K562 (cell line): ENCODE measurements around the gene BBX. TPM values are rescaled to one million over a fixed set of nuclear protein-coding genes. Genes with fewer than 3 reads are reported as not detected.

ENCODE experiments used
- ATAC-seq: fragments of 200-7000 bp; cut with Tn5 transposase; 3 replicates; pipeline ENCODE4 v1.9.1; 2020; ENCODE audit warnings: moderate library complexity
- BruUV-seq: library from RNA; stranded (reverse); fragments of 400-500 nt; replicated peaks from 2 replicates; lab custom pipeline; 2021; lab: Mats Ljungman, UMichigan
- CTCF ChIA-PET: fragments of 300-600 bp; formaldehyde crosslinking; extraction: SDS; loops from one replicate; lab custom pipeline; 2021; ENCODE audit warnings: low intra/inter-chr PET ratio; lab: Yijun Ruan, JAX
- POLR2A ChIA-PET: fragments of 300-600, 350-650 bp; sonication (Branson Sonifier 250); formaldehyde crosslinking; extraction: SDS; loops from one replicate; lab custom pipeline; 2021; ENCODE audit warnings: antibody characterized with exemption, inconsistent platforms; lab: Yijun Ruan, JAX
- DNase-seq, 4 experiments: peaks; one replicate each; pipeline versions ENCODE4 v3.0.0 to v3.0.0-alpha.2; 2011 to 2018; ENCODE audit warnings: low spot score in 3 of 4, mixed read lengths in 3 of 4; ENCODE audit errors: extremely low read depth in 1 of 4
- FAIRE-seq: peaks from 2 replicates; lab custom pipeline; 2011; peaks lifted over from hg19 to GRCh38; lab: Jason Lieb, UNC
- H2AFZ ChIP-seq: 2 replicates; pipeline ENCODE4 v1.6.0; 2011; ENCODE audit warnings: low read depth, low read length, control low read depth, inconsistent platforms
- H3K27ac ChIP-seq: fragments of 200-600 bp; 3 replicates; pipeline ENCODE4 v1.8.0; 2011; ENCODE audit warnings: low read depth, mild to moderate bottlenecking, control low read depth, inconsistent platforms, low read length, moderate library complexity, mixed read lengths; ENCODE audit errors: extremely low read depth
- H3K27me3 ChIP-seq, 2 experiments: fragments of 300-600 bp in 1 of 2; 2 replicates in 1 of 2; 3 replicates in 1 of 2; pipeline versions ENCODE4 v1.6.0 to v1.8.0; 2011; ENCODE audit warnings: inconsistent platforms in 2 of 2, low read length in 2 of 2, mild to moderate bottlenecking in 1 of 2, mixed read lengths in 1 of 2, moderate library complexity in 1 of 2; ENCODE audit not compliant: control insufficient read depth in 2 of 2, insufficient read depth in 2 of 2
- H3K36me3 ChIP-seq: fragments of 300-600 bp; 3 replicates; pipeline ENCODE4 v1.8.0; 2011; ENCODE audit warnings: mild to moderate bottlenecking, low read length, inconsistent platforms; ENCODE audit not compliant: control insufficient read depth, insufficient read depth
- H3K4me1 ChIP-seq, 2 experiments: fragments of 200-600 bp in 1 of 2; replicated peaks in 1 of 2; 2 replicates in 1 of 2; 3 replicates in 1 of 2; pipeline versions ENCODE4 v1.5.1 to v1.8.0; 2011; ENCODE audit warnings: inconsistent platforms in 2 of 2, low read length in 2 of 2, mild to moderate bottlenecking in 1 of 2, mixed read lengths in 1 of 2, moderate library complexity in 1 of 2; ENCODE audit not compliant: control insufficient read depth in 2 of 2, insufficient read depth in 2 of 2
- H3K4me2 ChIP-seq: 2 replicates; pipeline ENCODE4 v1.6.1; 2011; ENCODE audit warnings: low read length, control low read depth, inconsistent platforms, mixed read lengths; ENCODE audit not compliant: insufficient read depth
- H3K4me3 ChIP-seq: fragments of 200-600 bp; sonication (generic), shearing (Covaris generic); 2 replicates; pipeline ENCODE4 v1.5.1; 2016; ENCODE audit warnings: control low read depth, inconsistent platforms
- H3K79me2 ChIP-seq: fragments of 200-600 bp; 3 replicates; pipeline ENCODE4 v1.8.0; 2011; ENCODE audit warnings: low read length, inconsistent platforms; ENCODE audit not compliant: control insufficient read depth, insufficient read depth
- H3K9ac ChIP-seq, 2 experiments: 2 replicates each; pipeline versions ENCODE4 v1.6.0 to v1.6.1; 2011; ENCODE audit warnings: low read depth in 2 of 2, low read length in 2 of 2, control low read depth in 1 of 2, inconsistent platforms in 1 of 2, mild to moderate bottlenecking in 1 of 2, mixed read lengths in 1 of 2; ENCODE audit not compliant: insufficient read depth in 1 of 2
- H3K9me1 ChIP-seq: one replicate; pipeline ENCODE4 v1.6.0; 2011; ENCODE audit warnings: inconsistent platforms, mild to moderate bottlenecking, low read length, moderate library complexity; ENCODE audit not compliant: control insufficient read depth, insufficient read depth
- H3K9me3 ChIP-seq: replicated peaks from 2 replicates; pipeline ENCODE4 v1.5.1; 2011; ENCODE audit warnings: low read depth, low read length, inconsistent platforms; ENCODE audit not compliant: control insufficient read depth, insufficient read depth
- H4K20me1 ChIP-seq: replicated peaks from 2 replicates; pipeline ENCODE4 v1.6.1; 2011; ENCODE audit warnings: low read length, inconsistent platforms, mixed read lengths; ENCODE audit not compliant: control insufficient read depth, insufficient read depth
- ESRRB ChIP-seq: fragments of 250-450 bp; sonication (Bioruptor Pico); IDR thresholded peaks from 2 replicates; pipeline ENCODE4 v1.5.0; 2020; ENCODE audit warnings: mild to moderate bottlenecking, moderate library complexity, borderline replicate concordance
- PBX2 ChIP-seq, 2 experiments: IDR thresholded peaks in 1 of 2; conservative IDR thresholded peaks in 1 of 2; 2 replicates each; pipeline ENCODE4 v1.6.1; 2016; ENCODE audit warnings: low read depth in 2 of 2, mild to moderate bottlenecking in 1 of 2, missing compliant biosample characterization in 1 of 2, missing genetic modification characterization in 1 of 2, moderate library complexity in 1 of 2
- ZNF318 ChIP-seq, 2 experiments: fragments of 450-650 bp; IDR thresholded peaks; 2 replicates each; pipeline ENCODE4 v1.6.1; 2016; ENCODE audit warnings: mild to moderate bottlenecking in 2 of 2, borderline replicate concordance in 1 of 2, low read depth in 1 of 2, moderate library complexity in 1 of 2
- in situ Hi-C: fragments of 300-500 bp; cut with MboI; formaldehyde crosslinking; loops from 4 replicates; pipeline ENCODE4 v1.15.0; 2018; ENCODE audit warnings: inconsistent platforms, mixed read lengths
- intact Hi-C: fragments of 100-400 bp; cut with micrococcal nuclease; formaldehyde crosslinking; loops from 2 replicates; pipeline ENCODE4 v1.14.2; 2022
- polyA plus RNA-seq, 8 experiments: library from polyadenylated mRNA; depleted of rRNA in 4 of 8; stranded (reverse) in 5 of 8; unstranded in 3 of 8; fragments of >200 nt; fragmentation: Nextera tagmentation in 2 of 8; fragmentation: Illumina TruSeq in 1 of 8; extraction: Ambion mirVana in 2 of 8; extraction: Trizol in 1 of 8; gene quantifications; 2 replicates each; pipeline versions ENCODE4 v1.2.1 to v1.2.3, GENCODE V29; 2011 to 2014; ENCODE audit warnings: inconsistent platforms in 1 of 8, missing spikeins in 1 of 8
- total RNA-seq, 7 experiments: library from RNA; depleted of rRNA in 6 of 7; stranded (reverse); fragments of >200 nt in 6 of 7; fragmentation: Illumina TruSeq in 2 of 7; extraction: Trizol in 2 of 7; gene quantifications; 2 replicates each; pipeline versions ENCODE4 v1.2.1 to v1.2.3, GENCODE V29; 2011 to 2021; ENCODE audit warnings: low replicate concordance in 1 of 7
- TF ChIP-seq, protein P1 (sequence below), 2 experiments: fragments of 450-650 bp; conservative IDR thresholded peaks; 2 replicates each; pipeline ENCODE4 v1.6.1; 2017; ENCODE audit warnings: mild to moderate bottlenecking in 2 of 2, moderate library complexity in 2 of 2
- TF ChIP-seq, protein P2 (sequence below): fragments of 250-450 bp; sonication (Bioruptor Pico); IDR thresholded peaks from 2 replicates; pipeline ENCODE4 v1.5.0; 2020; ENCODE audit warnings: mild to moderate bottlenecking, borderline replicate concordance

The BBX gene
- total and polyA plus RNA-seq, 9 of the 15 experiments (the other 6 are each of a cell fraction or from before 2014, with no cell fraction given), result 4.9 to 19.5 (median 11.8) TPM

DNA sequence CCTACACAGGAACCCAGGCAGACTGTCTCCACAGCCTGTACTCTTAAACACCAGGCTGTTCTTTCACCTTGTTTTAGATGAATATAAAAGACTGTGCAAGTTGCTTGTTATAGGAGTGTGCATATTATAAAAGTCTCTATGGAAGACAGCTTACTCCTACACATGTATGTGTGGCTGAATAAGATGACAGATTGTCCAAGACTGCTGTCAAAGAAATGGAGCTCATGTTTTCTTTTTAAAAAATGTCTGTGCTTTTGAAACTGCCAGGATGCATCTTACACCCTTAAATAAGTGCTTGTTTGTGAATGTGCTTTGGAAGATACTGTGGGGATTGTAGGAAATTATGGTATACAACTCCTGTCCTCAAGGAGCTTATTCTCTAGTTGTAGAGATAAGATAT, 237.4 kb downstream of the BBX start:
- Histone ChIP-seq H3K36me3 (no peaks in the 10 kb centered on the region), H3K4me3 (no peak overlapping the region), H4K20me1 (no peaks in the 10 kb centered on the region), H3K27ac (no peak overlapping the region), H3K9me1 (no peaks in the 10 kb centered on the region), H3K79me2 (no peaks in the 10 kb centered on the region), H3K4me1 (no peaks in the 10 kb centered on the region), H3K27me3 (no peaks in the 10 kb centered on the region), H2AFZ (no peak overlapping the region), H3K4me2 (no peak overlapping the region), H3K9me3 (no peaks in the 10 kb centered on the region), H3K9ac (no peak overlapping the region)
- no peak for FAIRE-seq
- no TSS peak for BruUV-seq
- no peak for TF ChIP-seq PBX2 (CRISPR knock-in tag; IDR thresholded peaks at IDR 0.05; ENCODE audit: low read depth)
- no peak for TF ChIP-seq PBX2 (tag; conservative IDR thresholded peaks at IDR 0.05; ENCODE audit: low read depth)
- no peak for TF ChIP-seq ZNF318 (IDR thresholded peaks at IDR 0.05; ENCODE audit: borderline replicate concordance in 1 of 2, low read depth in 1 of 2)
- TF ChIP-seq, protein P1, sequence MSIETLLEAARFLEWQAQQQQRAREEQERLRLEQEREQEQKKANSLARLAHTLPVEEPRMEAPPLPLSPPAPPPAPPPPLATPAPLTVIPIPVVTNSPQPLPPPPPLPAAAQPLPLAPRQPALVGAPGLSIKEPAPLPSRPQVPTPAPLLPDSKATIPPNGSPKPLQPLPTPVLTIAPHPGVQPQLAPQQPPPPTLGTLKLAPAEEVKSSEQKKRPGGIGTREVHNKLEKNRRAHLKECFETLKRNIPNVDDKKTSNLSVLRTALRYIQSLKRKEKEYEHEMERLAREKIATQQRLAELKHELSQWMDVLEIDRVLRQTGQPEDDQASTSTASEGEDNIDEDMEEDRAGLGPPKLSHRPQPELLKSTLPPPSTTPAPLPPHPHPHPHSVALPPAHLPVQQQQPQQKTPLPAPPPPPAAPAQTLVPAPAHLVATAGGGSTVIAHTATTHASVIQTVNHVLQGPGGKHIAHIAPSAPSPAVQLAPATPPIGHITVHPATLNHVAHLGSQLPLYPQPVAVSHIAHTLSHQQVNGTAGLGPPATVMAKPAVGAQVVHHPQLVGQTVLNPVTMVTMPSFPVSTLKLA (conservative IDR thresholded peaks at IDR 0.05), result no peak
- TF ChIP-seq, protein P2, sequence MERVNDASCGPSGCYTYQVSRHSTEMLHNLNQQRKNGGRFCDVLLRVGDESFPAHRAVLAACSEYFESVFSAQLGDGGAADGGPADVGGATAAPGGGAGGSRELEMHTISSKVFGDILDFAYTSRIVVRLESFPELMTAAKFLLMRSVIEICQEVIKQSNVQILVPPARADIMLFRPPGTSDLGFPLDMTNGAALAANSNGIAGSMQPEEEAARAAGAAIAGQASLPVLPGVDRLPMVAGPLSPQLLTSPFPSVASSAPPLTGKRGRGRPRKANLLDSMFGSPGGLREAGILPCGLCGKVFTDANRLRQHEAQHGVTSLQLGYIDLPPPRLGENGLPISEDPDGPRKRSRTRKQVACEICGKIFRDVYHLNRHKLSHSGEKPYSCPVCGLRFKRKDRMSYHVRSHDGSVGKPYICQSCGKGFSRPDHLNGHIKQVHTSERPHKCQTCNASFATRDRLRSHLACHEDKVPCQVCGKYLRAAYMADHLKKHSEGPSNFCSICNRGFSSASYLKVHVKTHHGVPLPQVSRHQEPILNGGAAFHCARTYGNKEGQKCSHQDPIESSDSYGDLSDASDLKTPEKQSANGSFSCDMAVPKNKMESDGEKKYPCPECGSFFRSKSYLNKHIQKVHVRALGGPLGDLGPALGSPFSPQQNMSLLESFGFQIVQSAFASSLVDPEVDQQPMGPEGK (CRISPR knock-in tag), result no peak
- TF ChIP-seq ESRRB (CRISPR knock-in tag), result no peak
- ATAC-seq, result no peak
- ChIA-PET CTCF (no interaction called here), POLR2A (no interaction called here)
- in situ Hi-C loops, result no loop called here
- intact Hi-C loops, result no loop called here
- DNase-seq, result no peak
